Tibial nerve (tissue), 4 donors: ENCODE data around the gene ADGRG7. TPM values are rescaled to one million over a fixed set of nuclear protein-coding genes. Genes with fewer than 3 reads are reported as not detected.

Experiments used
- DNase-seq, 2 donors: peaks; one replicate each; pipeline ENCODE4 v3.0.0-alpha.2; 2019; ENCODE audit warnings: low spot score in 2 of 2
- H3K27ac ChIP-seq, 4 donors: fragments of 200-600 bp; sonication (generic) in 3 of 4; one replicate each; pipeline ENCODE4 v1.5.1; 2017 to 2019; ENCODE audit warnings: mild to moderate bottlenecking in 1 of 4
- H3K27me3 ChIP-seq, 2 donors: fragments of 200-600 bp; sonication (generic) in 1 of 2; one replicate each; pipeline versions ENCODE4 v1.5.1 to v1.6.0; 2017 to 2019
- H3K36me3 ChIP-seq, 3 donors: fragments of 200-600 bp; sonication (generic); one replicate each; pipeline ENCODE4 v1.5.1; 2018 to 2019
- H3K4me1 ChIP-seq, 4 donors: fragments of 200-600 bp; sonication (generic) in 3 of 4; one replicate each; pipeline ENCODE4 v1.5.1; 2017 to 2019
- H3K4me3 ChIP-seq, 4 donors: fragments of 200-600 bp; sonication (generic) in 3 of 4; one replicate each; pipeline ENCODE4 v1.5.1; 2017 to 2019; ENCODE audit warnings: mild to moderate bottlenecking in 1 of 4, moderate library complexity in 1 of 4
- H3K9me3 ChIP-seq, 4 donors: fragments of 200-600 bp; sonication (generic) in 3 of 4; one replicate each; pipeline ENCODE4 v1.5.1; 2017 to 2019
- CTCF ChIP-seq, 5 experiments: fragments of 200-600 bp in 3 of 5; fragments of 450-650 bp in 2 of 5; sonication (generic) in 3 of 5; IDR thresholded peaks; one replicate each; pipeline ENCODE4 v1.5.1; 2016 to 2019; ENCODE audit warnings: antibody characterized with exemption in 5 of 5, mild to moderate bottlenecking in 3 of 5, moderate library complexity in 2 of 5
- EP300 ChIP-seq, 2 donors: sonication (generic); formaldehyde crosslinking; IDR thresholded peaks; one replicate each; pipeline ENCODE4 v1.6.1; 2017; ENCODE audit warnings: antibody characterized with exemption in 2 of 2, mild to moderate bottlenecking in 1 of 2
- POLR2A ChIP-seq, 2 donors: fragments of 450-650 bp; IDR thresholded peaks; one replicate each; pipeline ENCODE4 v1.6.1; 2017; ENCODE audit warnings: antibody characterized with exemption in 2 of 2, mild to moderate bottlenecking in 2 of 2, moderate library complexity in 2 of 2
- whole genome bisulfite sequencing, 2 donors: methylation state at CpG; one replicate each; pipeline ENCODE4 v1.1.5; 2018; 5-methylcytosine and 5-hydroxymethylcytosine counted together
- total RNA-seq, 4 donors: library from RNA; depleted of rRNA; stranded (reverse); fragments of >200 nt; gene quantifications; one replicate each; pipeline ENCODE4 v1.1.0, GENCODE V29; 2016

The ADGRG7 gene
- total RNA-seq, 4 donors from 2014 or later = 0.42 TPM; not detected in 3

- Histone ChIP-seq H3K4me1 (no peaks in the 10 kb centered on the region), H3K36me3 (no peaks in the 10 kb centered on the region), H3K27me3 (no peaks in the 10 kb centered on the region), H3K27ac (no peak overlapping the region), H3K9me3 (peaks cover 0 to 4% (median 0%) of the 10 kb centered on the region in 4 donors), H3K4me3 (peak overlapping the region in 2 of 4 donors; percentile 3 to 21)
- WGBS, 2 donors = 66 to 81% methylated on average over 34 to 38 of the region's 41 CpGs
- no peak for DNase-seq
- TF ChIP-seq CTCF (IDR thresholded peaks at IDR 0.05) = no peak
- TF ChIP-seq POLR2A (IDR thresholded peaks at IDR 0.05) = no peak
These were observed 72.9 kb downstream of the ADGRG7 start for GRCh38 chr3:100682056-100682853.

- H3K4me1 ChIP-seq = no peaks in the 10 kb centered on the region
- peak overlapping the region in 1 of 4 donors; percentile 3 for H3K4me3 ChIP-seq
- H3K36me3 ChIP-seq = no peaks in the 10 kb centered on the region
- DNase-seq = no peak
- no peak for TF ChIP-seq POLR2A (IDR thresholded peaks at IDR 0.05)
- TF ChIP-seq EP300 (IDR thresholded peaks at IDR 0.05) = no peak
- TF ChIP-seq CTCF (IDR thresholded peaks at IDR 0.05) = no peak
- H3K9me3 ChIP-seq = no peaks in the 10 kb centered on the region
- 84% methylated on average over 15 to 18 of the region's 18 CpGs for WGBS, 2 donors
- no peaks in the 10 kb centered on the region for H3K27me3 ChIP-seq
- no peak overlapping the region for H3K27ac ChIP-seq
These were observed 73.7 kb downstream of the ADGRG7 start for GRCh38 chr3:100682854-100683760.

GRCh38 chr3:100693225-100693624 is 83.8 kb downstream of the ADGRG7 start:
- no peak overlapping the region for H3K27ac ChIP-seq
- H3K9me3 ChIP-seq = no peaks in the 10 kb centered on the region
- H3K4me1 ChIP-seq = no peaks in the 10 kb centered on the region
- no peak overlapping the region for H3K4me3 ChIP-seq
- no peaks in the 10 kb centered on the region for H3K36me3 ChIP-seq
- DNase-seq = no peak
- TF ChIP-seq CTCF (IDR thresholded peaks at IDR 0.05) (no peak), EP300 (IDR thresholded peaks at IDR 0.05) (no peak), POLR2A (IDR thresholded peaks at IDR 0.05) (no peak)
- peaks cover 0 to 7% of the 10 kb centered on the region in 2 donors for H3K27me3 ChIP-seq

- 34 to 38% methylated on average over 2 of the region's 2 CpGs for WGBS, 2 donors
These were observed 86.3 kb downstream of the ADGRG7 start for GRCh38 chr3:100695696-100696095.

GRCh38 chr3:100696161-100696560 is 86.8 kb downstream of the ADGRG7 start:
- 65 to 66% methylated on average over 3 of the region's 3 CpGs for WGBS, 2 donors
- no peaks in the 10 kb centered on the region for H3K9me3 ChIP-seq
- TF ChIP-seq POLR2A (IDR thresholded peaks at IDR 0.05) (no peak), EP300 (IDR thresholded peaks at IDR 0.05) (no peak), CTCF (IDR thresholded peaks at IDR 0.05) (no peak)
- no peaks in the 10 kb centered on the region for H3K36me3 ChIP-seq
- H3K27ac ChIP-seq = no peak overlapping the region
- H3K4me1 ChIP-seq = no peaks in the 10 kb centered on the region
- no peak overlapping the region for H3K4me3 ChIP-seq
- peaks cover 0 to 7% of the 10 kb centered on the region in 2 donors for H3K27me3 ChIP-seq
- DNase-seq = no peak

More at GRCh38 chr3:100695696-100696095, 86.3 kb downstream of the ADGRG7 start:
- no peaks in the 10 kb centered on the region for H3K9me3 ChIP-seq
- no peak overlapping the region for H3K4me3 ChIP-seq
- no peak for TF ChIP-seq POLR2A (IDR thresholded peaks at IDR 0.05)
- peaks cover 0 to 7% of the 10 kb centered on the region in 2 donors for H3K27me3 ChIP-seq
- no peaks in the 10 kb centered on the region for H3K36me3 ChIP-seq
- no peak for DNase-seq
- H3K27ac ChIP-seq = no peak overlapping the region
- no peaks in the 10 kb centered on the region for H3K4me1 ChIP-seq
